ENCODE measurements around the gene NFIX.
A peak's percentile ranks its signal among the peaks of the same experiment; 100 is the strongest.

GRCh38 chr19:13022859-13023636 lies 27.8 kb downstream of the NFIX start:
- TF ChIP-seq CTCF (optimal IDR thresholded peaks at IDR 0.05 in 1 of 3, IDR thresholded peaks at IDR 0.05 in 1 of 3, conservative IDR thresholded peaks at IDR 0.05 in 1 of 3; ENCODE audit: extremely low read depth in 1 of 3, insufficient read depth in 2 of 3, low read length in 3 of 3) = peak in 1 of 3 experiments; percentile 2
- TF ChIP-seq EZH2 (IDR thresholded peaks at IDR 0.05; ENCODE audit: low read length) = no peak
